GM12872 (cell line): ENCODE data around the gene PCK1.

Experiments used
- CTCF ChIP-seq: IDR thresholded peaks from 3 replicates; pipeline ENCODE4 v1.5.1; 2011; ENCODE audit warnings: low read depth, mild to moderate bottlenecking, low read length, moderate library complexity; ENCODE audit not compliant: insufficient read depth

Gene PCK1

GRCh38 chr20:57559289-57559634, 1.6 kb upstream of the PCK1 start:
- no peak for TF ChIP-seq CTCF

GRCh38 chr20:57559658-57560553, 1.0 kb upstream of the PCK1 start:
- no peak for TF ChIP-seq CTCF

- TF ChIP-seq CTCF: no peak
Measured at GRCh38 chr20:57561356-57562279, 708 bp downstream of the PCK1 start.

GRCh38 chr20:57562541-57563465, 1.9 kb downstream of the PCK1 start:
- no peak for TF ChIP-seq CTCF

- no peak for TF ChIP-seq CTCF
Measured at GRCh38 chr20:57563522-57563921, 2.6 kb downstream of the PCK1 start.

- no peak for TF ChIP-seq CTCF
Measured at GRCh38 chr20:57564180-57564802, 3.4 kb downstream of the PCK1 start.
